Stimulated activated naive CD4-positive, alpha-beta T cell treated with Interleukin-2 at 50 U/mL for 16 hours (primary cell): ENCODE measurements around the gene ETV3.

Experiments used
- DNase-seq: peaks from one replicate; lab custom pipeline; 2025; lab: John Stamatoyannopoulos, UW

The ETV3 gene

DNA sequence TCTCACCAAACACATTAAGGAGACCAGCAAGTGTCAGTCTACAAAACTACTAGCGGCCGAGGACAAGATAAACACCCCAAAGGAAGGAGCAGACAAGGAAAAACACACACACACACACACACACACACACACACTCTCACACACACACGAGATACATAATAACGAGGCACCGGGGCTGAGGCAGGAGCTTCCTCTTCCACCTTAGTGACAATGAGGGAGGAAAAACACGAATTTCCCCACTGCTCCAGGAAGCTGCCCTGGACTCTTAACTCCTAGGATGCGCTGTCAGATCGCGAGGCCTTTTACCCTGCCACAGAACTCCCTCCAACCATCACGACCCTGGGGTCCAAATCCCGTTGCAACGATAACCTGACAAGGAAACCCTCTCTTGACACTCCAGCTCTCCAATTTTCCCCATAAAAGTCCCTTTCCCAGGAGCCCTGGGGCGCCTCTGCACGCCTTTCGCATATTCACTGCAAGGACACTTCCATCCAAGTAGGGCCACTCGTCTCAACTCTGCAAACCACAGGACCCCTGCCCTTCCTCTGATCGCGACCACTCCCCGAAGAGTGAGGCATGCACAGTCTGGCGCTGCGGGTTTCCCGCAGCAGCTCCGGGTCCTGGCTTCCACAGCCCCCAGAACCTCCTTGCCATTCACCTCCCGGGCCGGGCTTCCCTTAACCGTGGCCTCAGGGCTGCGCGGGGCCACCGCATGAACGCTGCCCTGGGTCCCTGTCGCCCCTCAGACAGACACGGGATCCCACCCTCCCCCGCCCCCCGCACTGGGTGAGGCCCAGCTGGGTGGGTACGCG, 581 bp downstream of the ETV3 start:
- DNase-seq, result no peak

DNA sequence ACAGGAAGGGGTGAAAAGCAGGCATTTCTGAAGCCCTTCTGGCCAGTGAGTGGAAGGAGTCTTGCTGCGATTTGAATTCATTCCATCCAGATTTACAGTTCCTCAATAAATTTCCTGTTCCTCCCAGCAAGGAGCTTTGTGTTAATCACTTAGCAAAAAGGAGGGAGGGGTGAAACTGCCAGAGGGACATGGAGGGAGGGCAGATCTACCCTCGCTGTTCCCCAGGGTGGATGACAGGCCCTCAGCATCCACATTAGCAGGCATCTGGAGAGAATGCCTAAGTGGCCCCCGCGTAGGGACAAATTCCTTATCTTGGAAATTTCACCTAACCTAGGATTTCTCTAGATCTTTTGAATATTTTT, 1.2 kb downstream of the ETV3 start:
- no peak for DNase-seq

DNA sequence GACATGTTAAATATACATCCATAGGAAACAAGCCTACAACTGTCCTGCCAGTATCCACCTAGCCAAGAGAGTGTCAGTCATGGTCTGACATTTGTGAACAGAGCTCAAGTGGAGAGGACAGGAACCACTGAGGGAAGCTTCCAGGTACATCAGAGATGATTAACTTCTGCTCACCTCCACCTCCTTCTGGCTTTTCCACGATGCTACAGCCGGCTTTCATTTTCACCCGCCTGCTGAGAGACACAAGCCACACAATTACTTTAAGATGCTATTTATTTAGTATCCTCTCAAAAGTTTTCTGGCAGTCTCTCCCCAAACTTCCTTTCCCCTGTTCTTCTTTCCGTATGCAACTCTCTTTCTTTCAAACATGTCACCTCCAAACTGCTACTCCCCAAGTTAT, 2.1 kb downstream of the ETV3 start:
- DNase-seq, result no peak

DNA sequence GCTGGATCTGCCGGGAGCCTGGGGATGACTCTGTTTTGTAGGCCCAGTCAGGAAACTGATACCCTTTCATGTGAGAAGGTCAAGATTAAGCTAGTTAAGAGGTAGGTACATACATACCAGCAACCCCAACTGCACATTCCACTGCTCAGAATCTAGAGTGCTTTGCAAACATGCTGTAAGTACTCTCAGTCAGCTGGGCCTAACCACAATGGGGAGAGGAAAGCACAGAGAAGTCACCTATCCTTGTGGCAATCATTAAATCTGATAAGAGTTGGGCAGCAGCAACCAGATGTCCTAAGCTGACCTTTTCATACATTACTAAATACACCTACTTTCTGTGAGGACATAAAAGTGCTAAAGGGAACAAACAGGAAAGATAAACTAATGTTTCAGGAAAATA, 2.5 kb downstream of the ETV3 start:
- DNase-seq, result no peak

DNA sequence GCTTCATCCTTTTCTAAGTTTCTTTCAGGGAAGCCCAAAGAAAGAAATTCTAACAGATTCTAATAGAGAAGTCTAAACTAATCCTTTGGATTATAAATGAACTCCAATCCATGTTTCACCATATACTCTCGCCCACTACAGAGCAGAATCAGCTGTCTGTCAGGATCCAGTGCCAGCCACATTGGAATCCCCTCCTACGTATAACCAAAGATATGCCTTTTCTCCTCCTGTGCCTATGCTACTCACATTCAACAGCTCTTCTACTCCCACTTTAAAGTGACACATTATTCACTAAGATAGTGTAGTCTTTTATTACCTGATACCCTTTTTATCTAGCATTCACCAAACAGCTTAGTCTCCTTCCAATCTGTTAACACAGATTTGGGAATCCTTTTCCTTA, 3.1 kb downstream of the ETV3 start:
- DNase-seq, result no peak

DNA sequence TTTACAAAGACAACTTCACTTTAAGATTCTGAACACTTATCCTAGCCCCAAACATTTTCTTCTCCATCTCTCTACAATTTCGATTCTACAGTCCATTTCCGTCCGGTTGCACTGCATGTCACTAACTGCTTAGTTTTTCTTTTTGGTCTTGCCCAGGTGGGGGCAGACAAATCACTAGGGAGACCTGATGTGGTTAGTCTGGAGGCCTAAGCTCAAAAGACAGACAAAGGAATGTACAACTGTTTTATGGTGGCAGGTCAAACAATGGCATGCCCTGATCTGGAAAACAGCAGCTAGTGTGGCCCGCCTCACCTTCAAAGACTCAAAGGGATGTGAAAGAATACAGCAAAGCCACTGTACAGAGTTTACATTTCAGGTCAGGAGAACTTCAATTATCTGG, 3.8 kb downstream of the ETV3 start:
- DNase-seq, result no peak

DNA sequence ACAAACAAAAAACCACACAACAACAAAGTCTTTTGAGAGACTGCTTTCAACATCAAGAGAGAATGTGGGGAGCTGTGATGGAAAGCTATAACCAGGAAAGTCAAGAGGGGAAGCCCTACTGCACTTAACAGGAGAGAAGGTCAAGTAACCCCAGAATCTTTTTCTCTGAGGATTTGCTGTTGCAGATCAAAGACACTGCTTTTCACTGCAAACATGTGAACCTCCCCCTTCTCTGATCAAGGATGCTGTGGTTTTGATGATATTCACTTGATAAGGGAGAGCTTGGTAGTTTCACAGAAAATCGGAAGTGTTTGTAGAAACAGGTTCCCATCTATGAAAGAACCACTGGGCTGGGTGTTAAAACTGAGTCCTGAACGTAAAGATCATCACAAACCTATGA, 4.8 kb downstream of the ETV3 start:
- DNase-seq, result no peak

DNA sequence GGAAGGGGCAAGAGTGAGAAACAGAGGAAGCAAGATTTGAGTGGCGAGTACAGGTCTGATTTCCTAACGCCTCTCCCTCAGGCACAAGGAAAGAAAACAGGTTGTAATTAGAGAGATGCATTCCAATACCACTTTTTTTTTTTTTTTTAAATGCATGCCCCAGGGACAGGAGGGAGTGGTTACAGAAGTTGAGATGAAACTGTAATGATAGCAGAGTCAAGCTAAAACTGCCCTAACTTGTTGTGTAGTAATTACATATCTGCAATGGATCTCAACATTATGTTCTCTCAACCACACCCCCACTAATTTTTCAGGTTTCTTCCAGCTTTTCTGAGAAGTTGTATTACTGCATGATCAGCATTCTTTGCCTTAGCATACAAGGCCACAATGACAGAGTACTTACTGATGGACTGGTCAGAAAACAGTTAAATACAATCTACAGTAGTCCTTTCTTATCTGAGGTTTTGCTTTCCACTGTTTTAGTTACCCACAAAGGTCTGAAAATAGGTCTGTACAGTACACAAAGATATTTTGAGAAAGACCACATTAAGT, 5.5 kb downstream of the ETV3 start:
- no peak for DNase-seq

DNA sequence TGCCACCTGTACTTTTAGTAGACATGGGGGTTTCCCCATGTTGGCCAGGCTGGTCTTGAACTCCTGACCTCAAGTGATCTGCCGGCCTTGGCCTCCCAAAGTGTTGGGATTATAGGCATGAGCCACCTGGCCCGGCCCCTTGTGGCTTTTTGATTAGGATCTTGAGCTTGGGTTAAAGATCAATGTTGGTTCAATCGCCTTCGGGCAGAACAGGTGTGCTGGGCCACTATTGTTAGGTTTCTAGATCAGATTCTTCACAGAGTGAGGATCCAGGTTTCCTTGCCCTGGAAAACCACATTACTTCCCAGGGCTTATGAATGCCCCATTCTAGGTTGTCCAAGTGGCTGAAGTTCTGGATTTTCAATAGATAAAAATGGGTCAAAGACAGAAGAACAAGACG, 6.1 kb downstream of the ETV3 start:
- DNase-seq, result no peak

DNA sequence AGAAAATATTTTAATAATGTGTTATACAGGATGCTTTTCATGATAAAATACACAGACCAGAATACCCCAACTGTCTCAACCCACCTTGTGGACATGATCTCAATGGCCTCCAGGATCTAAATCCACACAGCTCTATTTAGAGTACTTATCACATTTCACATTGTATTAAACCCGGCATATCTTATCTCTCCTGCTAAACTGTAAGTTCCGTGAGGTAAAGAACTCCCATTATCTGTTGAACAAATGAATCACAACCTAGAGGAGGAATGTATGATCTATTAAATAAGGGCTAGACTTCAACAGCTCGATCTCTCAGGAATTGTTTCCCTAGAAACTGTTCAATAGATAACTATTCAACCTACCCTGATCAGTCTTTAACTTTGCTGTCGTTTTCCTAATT, 6.9 kb downstream of the ETV3 start:
- DNase-seq, result no peak

DNA sequence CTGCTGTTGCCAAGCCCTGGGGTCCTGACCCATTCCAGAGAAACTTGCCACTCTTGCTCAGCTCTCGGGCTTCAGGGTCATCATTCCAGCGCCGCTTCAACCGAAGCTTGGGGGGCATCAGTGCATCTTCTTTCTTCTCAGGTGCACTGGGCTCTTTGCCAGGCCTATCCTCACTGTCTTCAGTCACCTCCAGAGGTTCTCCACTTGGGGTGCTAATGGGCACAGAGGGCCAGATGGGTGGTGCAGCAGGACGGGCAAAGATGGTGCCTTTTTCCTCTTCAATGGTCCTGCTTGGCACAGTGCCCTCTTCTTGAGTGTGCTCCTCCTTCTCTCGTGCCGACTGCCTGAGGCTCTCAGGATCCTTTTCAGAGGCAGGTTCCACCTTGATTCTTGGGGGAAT, 13.3 kb downstream of the ETV3 start:
- DNase-seq, result no peak

DNA sequence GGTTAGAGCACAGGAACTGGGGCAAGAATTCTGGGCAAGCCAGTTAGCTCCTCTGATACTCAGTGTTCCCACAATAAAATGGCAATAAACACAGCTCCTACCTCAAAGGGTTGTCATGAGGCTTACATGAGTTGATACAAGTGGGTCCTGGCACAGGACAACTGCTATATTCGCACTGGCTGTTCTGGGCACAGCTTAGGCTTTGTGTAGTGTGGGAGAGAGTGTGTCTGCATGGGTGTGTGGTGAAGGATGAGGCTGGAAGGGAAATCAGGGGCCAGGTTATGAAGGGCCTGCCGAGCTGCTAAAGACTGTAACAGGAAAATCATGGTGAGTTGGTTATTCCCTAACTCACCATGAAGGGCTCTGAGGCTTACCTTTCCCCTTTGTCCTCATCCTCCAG, 18.7 kb downstream of the ETV3 start:
- no peak for DNase-seq

DNA sequence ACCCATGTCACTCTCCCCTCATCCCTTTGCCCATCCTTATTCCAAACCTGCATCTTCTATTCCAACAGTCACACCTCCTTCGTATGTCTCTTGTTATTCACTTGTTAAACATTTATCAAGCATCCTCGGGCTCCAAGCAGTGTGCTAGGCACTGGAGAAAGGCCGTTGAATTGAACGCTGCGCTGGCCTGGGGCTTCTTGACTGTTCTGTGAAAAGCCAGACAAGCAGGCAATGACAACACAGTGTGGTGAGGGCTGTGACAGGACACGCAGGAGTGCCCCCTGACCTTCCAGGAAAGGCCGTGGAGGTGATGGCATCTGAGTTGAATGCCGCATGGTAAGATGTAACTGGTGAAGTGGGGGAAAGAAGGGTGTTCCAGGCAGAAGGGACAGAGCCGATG, 19.2 kb downstream of the ETV3 start:
- DNase-seq, result no peak

DNA sequence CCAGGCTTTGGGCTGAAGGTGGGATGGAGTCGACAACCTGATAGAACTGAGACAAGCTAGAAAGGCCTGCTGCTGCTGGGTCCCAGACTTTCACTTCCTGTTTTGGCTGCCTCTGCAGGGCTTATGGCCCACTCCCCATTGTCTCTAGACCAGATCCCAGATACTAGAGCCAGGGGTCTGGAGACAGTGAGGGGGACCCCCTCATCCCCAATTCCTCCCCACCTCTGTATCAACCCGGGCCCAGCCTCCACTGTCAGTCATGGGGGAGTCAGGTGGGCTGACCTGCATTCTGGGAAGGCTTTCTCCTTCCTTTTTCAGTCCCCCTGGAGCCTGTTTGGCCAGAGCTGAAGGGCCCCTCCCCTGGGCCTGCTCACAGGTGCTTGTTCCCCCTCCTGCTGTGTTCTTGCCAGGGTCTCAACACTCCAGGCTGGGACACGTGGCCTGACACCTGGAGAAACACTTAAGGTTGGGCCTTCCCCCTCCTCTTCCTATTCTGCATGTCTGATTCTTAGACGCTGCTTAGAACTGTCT, 20.6 kb downstream of the ETV3 start:
- no peak for DNase-seq

DNA sequence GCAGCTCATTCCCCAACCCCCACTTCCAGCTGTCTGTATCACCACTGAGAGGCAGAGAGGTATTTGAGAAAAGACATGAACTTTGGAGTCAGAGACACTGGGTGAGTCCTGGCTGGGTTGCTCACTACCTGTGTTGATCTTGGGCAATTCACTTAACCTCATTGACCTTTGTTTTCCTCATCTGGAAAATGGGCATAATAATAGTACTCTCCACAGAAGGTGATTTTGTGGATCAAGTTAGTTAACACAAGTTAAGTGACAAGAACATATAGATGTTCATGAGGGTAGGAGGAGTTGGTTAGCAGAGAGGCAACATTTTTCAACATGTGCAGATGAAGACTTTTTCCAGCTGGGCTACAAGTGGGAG, 21.5 kb downstream of the ETV3 start:
- no peak for DNase-seq

DNA sequence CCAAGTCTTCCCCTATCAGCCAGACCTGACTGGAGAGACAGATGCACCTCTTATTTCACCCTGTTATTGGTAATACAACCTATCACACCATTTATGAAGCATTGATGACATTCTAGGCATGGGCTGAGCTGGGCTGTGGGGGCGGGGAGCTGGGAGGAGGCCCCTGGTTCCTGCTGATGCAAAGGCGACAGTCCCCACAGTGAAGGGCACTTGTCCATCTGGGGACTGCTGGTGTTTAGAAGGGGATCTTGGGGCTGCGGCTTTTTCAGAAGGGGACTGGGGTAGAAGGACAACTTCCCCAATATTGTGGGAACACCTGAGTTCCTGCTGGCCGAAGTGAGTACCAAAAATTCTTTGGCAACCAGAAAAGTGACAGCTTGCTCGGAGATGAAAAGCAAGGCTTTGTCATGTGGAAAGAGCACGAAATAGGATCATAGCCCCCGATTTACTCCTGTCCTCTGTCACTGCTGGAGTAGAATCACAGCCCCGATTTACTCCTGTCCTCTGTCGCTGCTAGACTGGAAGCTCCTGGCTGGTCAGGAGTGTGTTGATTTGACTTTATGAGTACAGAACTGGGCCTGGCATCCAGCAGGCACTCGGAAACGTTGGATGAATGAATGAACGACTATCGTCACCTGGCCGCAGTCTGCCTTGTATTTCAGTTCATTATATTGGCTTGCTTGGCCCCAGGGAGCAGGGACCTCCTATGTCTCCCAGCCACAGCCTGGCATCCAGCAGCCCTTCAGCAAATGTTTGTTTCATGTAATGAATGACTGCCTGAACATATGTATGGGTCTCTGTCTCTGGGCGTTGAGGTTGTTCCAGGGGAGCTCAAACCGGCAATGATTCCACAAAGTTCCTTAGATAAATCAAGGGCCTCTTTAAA, 22.1 kb downstream of the ETV3 start:
- DNase-seq, result no peak

DNA sequence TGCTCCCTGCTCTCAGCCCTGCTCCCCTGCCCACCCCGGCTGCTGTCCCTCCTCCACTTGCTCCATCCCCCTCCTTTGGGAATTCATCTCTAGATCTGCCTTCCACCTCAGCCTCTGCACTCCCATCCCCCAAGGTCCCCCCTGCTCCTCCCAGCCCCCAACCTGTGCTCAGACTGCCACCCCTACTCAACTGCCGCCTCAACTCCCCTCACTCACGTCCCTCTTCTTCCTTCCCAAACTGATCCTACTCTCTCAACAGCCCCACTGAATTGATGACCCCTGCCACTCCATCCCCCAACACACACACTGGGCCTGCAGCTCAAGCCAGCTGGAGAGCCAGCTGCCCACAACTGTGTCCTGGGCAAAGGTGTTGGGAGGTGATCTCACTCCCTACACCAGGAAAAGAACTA, 22.8 kb downstream of the ETV3 start:
- no peak for DNase-seq

DNA sequence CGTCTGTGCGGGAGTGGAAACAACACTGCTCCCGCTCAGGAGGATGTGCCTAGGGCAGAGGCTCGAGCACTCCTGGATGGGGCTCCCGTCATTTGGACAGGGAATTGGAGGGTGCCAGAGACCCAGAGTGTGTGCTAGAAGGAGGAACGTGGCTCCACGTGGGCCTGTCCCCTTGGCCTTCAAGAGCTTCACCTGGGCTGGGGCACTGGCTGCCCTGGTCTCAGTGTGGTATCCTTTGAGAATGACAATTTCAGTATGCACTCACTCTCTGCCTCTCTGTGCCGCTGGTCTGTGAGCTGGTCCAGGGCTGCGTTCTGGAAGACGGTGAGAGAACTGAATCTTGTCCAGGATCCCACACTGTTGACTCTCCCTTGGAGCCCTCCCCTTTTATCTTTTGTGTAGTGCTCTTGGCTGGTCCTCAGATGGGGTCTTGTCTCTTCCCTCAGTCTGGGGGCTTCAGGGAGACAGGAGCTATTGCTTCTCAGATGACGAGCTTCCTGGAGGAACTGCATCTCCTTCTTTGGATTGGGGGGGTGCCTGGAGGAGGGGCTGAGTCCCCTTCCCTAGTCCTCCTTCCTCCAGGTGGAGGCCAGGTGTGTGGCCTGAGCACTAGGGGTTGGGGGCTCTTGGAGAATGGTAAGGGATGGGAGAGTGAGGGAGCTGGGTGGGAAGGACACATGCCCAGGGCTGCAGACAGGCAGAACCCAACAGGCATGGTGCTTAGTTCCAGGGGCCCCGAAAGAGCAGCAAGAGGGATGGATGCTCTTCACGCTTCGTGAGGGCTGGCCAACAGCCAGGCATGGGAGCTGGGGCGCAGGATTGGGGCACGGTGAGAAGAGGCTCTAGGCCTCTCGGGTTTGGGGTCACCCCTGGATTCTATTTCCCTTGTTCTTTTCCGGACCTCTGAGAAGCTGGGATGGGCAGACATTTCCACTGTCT, 23.7 kb downstream of the ETV3 start:
- DNase-seq, result no peak

DNA sequence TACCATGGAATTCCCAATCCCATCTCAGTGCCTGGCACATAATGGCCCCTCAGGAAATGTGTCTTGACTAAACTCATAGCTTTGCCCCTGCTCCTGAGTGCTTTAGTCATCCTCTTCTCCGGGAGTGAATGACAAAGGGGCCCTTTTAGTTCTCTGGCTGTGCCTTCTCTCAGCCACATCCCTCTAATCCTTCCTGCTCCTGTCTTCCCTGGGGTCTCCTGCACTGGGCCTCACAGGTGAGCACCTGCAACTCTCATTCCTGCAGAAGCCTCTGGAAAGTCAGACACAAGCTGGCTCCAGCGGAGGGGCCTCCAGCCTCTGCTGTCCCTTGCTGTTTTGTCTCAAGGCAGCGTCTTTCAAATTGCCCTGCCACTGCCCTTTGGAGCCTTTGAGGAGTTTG, 24.6 kb downstream of the ETV3 start:
- DNase-seq, result no peak

DNA sequence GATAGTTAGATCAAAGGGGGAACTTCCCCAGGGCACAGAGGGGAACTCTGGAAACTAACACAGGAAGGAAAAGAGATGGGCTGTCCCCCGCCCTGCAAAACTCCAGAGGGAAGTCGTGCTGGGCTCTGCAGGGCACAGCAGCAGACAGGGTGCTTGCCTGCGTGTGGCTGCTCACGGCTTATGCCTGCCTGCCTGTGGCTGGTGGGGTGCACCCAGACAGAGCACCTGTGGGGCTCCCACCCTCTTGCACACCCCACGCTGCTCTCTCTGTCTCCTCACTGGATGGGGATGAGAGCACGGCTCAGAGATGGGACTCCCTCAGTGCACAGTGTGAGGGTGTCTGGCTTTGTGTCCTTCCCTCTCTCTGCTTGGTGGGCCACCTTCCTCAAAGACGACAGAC, 25.1 kb downstream of the ETV3 start:
- no peak for DNase-seq

DNA sequence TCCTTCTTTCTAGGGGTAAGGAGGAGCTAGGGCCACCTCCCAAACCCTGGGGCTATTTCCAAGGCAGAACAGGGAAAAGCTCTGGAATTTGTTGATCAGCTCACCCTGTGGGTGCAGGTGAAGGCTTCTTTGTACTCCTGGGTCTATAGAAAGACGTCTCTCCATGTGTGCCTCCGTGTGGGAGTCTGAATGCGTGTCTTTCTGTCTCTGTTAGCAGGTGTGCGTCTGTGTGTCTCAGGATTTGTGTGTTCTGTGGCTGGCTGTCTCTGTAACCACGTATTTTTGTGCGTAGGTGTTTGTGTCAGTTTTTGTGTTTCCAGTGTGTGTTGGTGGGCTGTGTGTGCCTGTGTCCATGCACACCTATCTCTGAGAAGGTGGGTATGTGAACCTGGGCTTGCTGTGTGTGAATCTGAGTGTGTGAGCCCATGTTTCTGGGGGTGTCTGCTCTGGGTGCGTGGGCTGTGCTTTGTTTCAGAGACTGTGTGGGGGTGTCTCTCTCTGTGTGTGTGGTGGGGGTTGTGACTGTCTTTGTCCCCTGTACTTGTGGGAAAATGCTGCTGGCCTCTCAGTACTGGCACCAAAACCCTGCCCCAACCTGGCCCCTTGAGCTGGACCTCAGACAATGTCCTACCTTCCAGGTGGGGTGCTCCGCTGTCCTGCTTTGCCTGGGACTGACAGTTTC, 25.9 kb downstream of the ETV3 start:
- DNase-seq, result no peak
